Stimulated activated CD4-positive, alpha-beta T cell treated with anti-CD3 and anti-CD28 coated beads, Interleukin-15, amount 100 ng/mL, for 1 hour (primary cell): Measurements from ENCODE around the gene SLC29A2.
A peak's percentile ranks its signal among the peaks of the same experiment; 100 is the strongest.
"Not testable (repeated sequence)": the region's sequence is repeated elsewhere in the genome, so short reads cannot be mapped to it uniquely, and the experiment has no call there.

Source experiments
- DNase-seq, 2 donors: peaks; one replicate each; pipeline ENCODE4 v3.0.0-alpha.2; 2020; ENCODE audit warnings: low read depth in 1 of 2, low spot score in 1 of 2

SLC29A2 gene

DNA sequence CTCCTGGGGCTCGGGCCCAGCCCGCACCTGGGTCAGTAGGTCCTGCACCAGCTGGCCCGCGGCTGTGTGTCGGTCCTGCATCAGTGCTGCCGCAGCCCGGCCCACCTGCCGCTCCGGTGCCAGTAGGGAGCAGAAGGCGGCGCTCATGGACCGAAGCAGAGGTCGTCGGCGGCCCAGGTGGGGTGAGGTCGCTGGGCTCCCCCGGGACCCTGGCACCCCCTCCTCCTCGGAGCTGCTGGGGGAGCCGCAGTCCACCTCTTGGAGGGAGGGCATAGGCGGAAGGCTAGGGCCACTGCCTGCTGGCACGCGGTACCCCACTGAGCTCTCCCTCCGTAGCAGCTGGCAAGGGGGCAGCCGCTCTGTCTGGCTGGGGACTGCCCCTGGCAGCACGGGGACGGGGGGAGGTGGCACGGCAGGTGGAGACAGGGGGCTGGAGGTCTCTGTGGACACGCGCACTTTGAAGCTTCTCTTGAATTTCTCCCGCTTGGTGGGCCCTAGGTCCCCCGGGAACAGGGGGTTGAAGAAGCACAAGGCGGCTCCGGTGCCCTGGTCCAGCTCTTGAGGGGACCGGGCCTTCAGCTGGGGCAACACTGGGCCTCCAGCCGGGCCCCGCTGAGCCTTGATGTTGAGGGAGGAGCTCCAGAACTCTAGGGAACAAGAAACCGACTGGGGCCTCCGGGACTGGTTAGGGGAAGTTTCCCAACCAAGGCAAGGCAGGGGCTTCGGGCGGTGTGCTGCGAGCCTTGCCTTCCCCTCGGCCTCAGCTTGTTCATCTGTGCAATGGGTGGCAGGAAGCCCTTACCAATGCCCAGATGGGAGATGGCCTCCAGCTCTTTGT, 36.7 kb downstream of the SLC29A2 start:
- no peak for DNase-seq

DNA sequence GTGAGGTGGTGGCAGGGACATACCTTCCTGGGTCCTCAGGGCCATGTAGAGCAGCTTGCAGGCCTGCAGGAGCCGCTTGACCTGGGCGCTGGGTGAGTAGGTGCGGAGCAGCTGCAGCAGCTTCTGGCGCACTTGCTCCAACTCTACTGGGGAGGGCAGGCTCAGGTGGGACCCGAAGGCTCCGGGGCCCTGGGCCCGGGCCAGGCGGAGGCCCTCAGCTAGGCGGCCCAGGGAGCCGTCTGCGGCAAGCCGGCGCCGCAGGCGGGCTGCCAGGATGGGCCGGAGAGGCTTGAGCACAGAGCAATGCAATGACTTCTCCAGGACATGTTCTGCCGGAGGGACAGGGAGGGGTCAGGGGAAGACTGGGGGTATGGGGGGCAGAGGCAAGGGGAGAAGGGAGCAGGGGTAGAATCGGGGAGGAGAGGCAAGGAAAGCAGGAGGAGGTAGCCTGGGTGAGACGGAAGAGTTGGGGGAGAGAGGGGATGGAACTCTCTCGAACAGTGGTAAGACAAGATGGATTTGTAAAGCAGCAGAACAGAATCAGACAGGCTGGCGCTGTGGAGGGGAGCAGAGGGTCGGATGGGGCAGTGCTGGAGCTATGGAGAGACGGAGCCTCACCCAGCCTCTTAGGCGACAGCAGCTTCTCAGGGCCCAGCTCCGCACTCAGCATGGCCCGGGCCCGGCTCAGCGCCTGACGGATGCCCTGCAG, 37.5 kb downstream of the SLC29A2 start:
- DNase-seq = no peak

DNA sequence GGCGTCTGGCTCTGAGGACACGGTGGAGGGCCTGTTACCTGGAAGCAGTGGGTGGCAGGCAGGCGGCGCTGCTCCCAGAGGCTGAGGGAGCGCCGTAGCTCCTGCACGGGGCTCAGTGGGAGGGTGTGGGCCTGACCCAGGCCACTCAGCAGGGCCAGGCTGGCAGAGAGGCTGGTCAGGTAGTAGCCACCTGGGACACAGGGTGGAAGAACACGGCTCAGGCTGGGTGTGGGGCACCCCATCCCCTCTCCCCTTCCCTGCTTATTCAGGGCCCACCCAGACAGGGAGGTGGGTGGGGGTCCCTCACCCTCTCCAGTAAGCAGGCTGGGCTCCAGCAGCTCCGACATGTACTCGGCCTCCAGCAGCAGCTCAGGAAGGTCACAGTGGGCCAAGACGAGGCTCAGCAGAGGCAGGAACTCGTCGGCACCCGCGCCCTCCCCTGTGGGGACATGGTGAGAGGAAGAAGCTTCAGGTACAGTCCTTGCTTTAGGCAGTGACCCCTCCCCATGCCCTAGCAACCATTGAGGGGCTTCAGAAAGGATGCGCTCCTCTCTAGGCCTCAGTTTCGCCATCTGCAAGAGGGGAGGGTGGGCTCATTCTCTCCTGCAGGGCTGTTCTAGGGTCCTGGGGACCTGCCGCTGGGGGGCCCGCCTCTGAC, 38.2 kb downstream of the SLC29A2 start:
- no peak for DNase-seq

DNA sequence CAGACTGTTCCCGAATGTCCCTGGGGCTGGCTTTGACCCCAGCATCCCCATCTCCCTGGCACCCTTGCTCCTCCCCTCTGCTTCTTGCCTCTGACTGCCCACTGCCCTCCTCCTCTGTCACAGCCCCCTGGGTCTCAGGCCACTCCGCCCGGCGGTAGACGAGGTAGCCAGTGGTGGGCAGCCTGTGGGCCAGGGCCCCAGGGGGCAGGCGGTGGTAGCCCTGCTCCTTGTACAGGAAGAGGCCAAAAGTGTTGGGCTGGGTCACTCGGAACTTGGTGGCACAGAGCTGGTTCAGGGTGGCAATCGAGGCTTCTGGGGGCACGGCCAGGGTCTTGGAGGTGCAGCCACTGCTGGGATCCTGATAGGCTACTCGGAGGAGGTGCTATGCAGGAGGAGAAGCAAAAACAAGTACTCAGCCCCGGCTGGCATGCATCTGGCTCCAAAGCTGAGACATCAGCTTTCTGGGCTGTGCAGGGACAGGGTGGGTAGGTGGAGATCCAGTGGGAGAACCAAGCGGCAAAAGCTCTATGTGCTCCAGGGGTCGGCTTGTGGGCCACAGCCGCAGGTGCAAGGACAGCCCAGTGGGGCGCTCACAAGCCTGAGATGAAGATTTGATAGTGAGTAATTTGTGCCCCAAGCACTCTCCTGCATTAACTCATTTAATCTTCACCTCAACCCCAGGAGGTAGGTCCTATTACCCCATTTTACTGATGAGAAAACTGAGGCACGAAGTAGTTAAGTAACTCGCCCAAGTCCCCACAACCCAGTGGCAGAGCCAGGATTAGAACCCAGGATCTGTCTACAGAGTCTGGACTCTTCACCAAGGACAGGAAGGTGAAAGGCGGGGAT, 39.0 kb downstream of the SLC29A2 start:
- no peak for DNase-seq

DNA sequence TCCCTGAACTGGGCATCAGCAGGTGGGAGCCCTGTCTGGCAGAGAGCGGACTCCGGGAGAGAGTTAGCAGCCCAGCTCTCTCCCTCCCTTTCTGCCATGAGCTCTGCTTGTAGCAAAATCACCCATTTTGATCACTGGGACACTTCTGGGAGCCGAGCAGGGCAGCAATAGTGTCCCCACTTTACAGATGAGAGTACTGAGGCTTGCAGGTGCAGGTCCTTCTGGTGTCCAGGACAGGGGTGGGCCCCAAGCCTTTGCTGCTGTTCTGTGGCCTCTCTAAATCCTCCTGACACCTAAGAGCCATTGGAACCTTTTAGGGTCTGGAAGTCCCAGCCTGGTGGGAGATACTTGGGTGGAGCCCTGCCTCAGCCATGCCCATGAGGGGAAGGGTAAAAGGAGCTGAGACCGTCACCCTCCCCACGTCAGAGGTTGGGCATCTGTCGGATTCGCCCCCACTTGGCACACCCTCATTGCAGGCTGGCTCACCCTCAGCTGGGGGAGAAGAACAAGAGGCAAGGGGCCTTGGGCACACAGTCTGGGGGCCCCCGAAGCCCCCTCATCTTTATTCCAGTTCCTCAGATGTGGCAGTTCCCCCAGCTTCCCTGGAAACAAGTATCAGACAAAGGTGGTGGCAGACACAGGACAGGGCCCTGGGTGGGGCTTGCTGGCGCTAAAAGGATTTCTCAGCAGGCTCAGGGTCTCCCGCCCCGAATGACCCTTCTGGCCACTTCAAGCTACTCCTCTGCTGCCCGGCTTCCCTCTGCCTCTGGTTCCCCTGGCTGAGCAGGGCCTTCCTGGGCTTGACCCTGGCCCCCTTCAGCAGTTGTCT, 39.8 kb downstream of the SLC29A2 start:
- no peak for DNase-seq

DNA sequence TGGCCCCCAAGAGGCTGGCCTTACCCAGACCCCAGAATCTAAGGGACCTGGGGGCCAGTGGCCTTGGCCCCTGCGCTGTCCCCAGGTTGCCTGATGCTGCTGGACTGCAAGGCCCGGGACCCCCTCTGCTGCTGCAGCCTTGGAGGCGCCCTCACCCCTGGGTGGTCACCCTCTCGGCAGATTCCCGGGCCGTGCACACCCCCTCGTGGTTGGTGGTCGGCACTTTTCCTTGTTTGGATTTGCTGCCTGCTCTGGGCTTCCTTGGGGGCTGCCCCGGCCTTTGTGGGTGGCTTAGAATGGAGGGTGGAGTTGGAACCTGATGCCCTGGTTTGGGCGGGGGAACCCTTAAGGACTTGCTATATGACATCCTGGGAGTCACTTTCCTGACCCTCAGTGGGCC, 40.6 kb downstream of the SLC29A2 start:
- no peak for DNase-seq

DNA sequence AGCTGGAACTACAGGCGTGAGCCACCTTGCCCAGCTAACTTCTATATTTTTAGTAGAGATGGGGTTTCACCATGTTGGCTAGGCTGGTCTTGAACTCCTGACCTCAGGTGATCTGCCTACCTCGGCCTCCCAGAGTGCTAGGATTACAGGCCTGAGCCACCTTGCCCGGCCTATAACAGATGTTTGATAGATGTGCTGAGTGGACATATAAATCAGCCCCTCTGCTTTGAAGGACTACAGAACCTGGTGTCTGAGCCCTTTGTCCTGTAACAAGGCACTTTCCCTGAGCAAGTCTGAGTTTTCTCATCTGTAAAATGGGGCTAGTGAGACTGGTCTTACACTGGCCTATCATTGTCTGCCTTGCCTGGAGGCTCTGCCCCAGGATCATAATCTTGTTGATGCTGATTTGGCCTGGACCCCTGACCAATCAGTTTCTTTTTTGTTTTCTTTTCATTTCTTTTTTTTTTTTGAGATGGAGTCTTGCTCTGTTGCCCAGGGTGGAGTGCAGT, 42.3 kb downstream of the SLC29A2 start:
- no peak for DNase-seq

DNA sequence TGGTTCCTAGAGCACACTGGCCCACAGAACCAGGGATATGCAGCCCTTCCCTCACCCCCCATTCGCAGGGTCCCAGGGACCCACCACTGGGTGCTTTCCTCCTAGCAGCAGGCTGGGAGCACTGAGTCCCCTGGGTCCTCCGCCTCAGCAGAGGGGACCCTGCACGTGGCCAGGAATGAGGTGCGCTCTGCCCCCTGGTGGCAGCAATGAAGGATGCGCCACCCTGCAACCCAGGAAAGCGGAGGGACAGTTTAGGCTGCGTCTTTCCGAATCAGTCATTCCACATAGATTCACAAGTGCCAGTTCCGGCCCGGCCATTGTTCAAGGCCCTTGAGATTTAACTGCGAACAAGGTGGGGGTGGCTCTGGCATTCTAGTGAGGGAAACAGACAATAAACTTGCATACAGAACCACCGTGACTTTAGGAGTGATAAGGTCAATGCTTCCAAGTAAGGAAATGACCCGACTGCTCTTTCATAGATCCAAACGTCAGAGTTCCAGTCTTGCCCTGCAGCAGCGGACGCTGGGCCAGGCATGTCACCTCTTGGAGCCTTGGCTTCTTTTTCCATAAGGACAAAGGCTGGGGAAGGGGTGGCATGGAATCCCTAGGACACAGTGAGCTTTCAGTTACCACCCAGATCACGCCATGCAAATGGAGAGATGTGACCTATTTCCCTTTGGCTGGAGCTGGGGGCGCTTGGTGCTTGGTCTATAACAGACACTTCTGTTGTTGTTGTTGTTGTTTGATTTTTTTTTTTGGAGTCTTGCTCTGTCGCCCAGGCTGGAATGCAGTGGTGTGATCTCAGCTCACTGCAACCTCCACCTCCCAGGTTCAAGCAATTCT, 43.0 kb downstream of the SLC29A2 start:
- DNase-seq = peak; percentile 68 to 76

DNA sequence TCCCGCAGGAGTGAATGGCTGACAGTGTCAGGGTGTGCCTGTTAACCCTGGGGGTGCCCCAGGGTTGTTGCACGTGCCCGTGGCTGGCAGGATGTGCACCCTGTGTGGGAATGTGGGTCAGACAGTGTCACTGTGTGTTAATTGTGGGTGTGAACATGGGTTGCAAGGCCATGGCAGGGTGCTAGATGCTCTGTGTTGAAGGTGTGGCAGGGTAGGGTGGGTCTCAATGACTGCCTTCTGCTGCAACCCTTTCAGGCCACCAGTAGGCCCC, 43.6 kb downstream of the SLC29A2 start:
- DNase-seq = no peak

DNA sequence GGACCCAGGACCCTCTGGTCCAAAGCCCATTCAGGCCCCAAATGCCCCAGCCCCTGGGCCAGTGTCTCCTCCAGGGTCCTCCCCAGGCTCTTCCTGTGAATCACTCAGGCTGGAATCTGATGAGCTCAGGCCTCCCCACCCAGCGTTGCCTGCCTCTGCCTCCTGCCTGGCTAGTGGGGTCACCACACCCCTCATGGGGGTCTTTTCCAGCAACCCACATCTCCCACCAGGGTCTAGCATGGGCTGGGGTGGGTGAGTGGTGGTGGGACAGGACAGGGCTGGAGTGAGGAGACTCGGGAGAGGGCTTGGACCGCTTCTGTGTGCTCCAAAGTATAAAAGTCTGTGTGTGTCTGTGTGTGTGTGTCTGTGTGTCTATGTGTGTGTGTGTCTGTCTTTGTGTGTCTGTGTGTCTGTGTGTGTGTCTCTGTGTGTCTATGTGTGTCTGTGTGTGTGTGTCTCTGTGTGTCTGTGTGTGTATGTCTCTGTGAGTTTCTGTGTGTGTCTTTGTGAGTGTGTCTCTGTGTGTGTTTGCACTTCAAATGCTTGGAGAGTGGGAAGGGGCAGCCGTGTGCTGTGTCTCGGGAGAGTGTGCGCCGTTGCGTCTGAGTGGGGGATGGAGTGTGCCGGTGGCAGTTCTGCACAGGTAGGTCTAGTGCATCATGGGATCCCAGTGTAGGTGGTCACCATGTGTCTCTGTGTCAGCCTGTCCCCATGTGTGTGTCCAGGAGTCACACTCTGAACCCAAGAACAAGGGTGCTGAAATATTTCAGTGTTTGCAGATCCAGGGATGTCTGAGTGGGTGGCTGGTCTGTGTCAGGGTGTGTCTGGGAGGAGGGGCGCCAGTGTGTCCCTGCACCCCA, 44.2 kb downstream of the SLC29A2 start:
- no peak for DNase-seq

DNA sequence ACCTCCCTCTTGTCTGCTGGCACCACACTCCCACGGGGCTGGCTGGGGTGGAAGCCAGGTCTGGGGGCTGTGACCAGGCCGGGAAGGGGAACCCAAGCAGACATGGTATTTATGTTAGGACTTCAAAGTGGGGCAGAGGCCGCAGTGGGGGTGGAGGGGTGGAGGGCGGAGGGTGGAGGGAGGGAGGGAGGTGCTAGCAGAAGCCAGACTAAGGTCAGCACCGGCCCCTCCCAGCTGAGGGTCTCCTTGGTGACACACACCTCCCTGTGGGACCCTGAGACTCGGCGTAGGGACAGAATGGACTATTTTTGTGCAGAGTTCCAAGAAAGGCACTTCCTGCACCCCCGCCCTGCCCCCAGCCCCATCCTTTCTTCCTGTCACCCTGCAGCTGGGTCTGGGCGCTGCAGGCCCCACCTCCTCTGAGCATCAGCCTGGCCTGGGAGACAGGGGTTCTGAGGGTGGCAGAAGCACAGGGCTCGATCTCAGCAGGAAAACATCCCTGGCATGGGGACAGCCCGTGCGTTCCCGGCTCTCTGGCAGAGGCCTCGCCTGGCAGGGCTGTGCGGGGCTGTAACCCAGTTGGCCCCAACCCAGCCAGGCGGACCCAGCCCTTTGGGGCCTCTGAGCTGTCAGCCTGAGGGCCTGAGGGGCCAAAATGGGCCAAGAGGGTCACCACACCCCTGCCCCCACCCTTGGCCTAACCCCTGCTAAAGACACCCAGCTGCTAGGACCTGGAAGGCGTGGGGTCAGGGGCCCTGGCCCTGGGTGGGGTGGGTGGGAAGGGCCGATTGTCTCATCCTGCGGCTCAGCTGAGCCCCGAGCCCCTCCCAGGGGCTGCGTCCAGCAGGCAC, 45.1 kb downstream of the SLC29A2 start:
- DNase-seq = no peak

DNA sequence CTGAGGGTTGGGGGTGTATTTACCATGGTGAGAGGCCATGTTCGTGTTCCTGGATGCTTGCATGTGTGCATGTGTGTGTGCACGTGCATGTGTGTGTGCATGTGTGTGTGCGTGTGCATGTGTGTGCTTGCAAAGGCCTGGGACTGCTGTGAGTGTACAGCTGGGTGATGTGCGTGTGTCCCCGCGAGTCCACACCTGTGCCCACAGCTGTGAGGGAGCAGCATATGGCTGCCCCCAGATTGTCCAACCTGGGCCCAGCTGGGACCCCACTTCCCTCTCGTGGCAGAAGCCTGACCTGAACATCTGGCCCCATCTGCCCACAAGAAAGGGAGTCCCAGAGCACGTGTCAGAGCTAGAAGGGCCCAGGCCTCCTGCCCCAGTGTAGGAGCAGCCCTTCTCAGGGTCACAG, 46.3 kb downstream of the SLC29A2 start:
- DNase-seq = no peak

DNA sequence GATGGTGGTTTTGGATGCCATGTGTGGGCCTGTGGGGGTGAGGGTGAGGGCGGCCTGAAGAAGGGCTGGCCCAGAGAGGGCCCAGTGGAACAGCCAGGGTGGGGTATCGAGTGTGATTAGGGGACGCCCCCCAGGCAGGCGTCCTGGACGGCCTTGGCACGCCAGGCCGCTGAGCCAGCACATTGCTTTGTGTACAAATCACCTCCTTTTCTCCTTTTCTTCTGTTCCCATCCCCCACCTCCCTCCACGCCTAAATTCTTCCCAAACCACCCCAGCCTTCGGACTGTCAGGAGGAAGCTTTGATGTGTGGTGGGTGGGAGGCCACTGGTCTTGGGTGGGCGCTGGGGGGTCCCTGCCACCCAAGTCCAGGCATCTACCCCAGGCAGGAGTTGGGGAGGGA, 46.9 kb downstream of the SLC29A2 start:
- DNase-seq = no peak

DNA sequence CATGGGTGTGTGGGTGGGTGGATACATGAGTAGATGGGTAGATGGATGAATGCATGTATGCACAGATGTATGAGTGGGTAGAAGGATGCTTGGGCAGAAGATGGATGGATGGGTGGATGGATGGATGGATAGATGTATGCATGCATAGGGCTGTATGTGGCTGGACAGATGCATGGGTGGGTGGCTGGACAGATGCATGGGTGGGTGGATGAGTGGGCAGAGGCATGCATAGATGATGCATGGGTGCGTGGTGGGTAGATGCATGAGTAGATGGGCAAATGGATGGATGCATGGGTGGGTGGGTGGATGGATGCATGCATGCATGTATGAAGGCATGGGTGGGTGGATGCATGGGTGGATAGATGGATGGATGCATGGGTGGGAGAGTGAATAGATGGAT, 47.9 kb downstream of the SLC29A2 start:
- no peak for DNase-seq

DNA sequence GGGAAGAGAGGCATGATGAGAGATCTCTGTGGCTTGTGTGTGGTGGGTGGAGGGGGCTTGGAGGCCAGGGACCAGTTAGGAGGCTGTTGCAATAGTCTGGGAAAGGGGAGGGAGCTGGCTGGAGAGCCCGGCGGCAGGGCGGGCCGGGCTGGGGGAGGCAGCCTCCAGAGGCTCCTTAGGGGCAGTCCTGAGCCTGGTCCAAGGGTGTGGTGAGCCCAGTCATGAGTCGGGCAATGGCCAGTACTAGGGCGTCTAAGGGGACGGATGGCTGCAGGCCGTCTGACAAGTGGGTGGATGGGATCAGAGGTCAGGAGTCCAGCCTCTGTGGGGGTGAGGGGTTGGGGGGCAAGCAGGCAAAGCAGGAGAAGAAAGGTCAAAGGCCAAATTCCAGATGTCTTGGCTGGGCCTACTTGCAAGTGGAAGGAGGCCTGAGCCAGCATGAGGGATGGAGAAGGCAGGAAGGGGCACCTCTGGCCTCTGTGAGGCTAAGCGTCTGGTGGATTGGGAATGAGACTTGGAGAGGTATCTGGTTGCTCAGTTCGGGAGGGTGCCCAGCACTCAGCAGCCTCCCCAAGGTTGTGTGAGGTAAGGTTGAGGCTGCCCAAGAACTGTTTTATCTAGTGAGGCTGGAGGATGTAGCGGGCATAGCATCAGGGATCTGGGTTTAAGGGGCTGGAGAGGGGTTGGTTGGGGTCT, 48.7 kb downstream of the SLC29A2 start:
- DNase-seq = no peak

DNA sequence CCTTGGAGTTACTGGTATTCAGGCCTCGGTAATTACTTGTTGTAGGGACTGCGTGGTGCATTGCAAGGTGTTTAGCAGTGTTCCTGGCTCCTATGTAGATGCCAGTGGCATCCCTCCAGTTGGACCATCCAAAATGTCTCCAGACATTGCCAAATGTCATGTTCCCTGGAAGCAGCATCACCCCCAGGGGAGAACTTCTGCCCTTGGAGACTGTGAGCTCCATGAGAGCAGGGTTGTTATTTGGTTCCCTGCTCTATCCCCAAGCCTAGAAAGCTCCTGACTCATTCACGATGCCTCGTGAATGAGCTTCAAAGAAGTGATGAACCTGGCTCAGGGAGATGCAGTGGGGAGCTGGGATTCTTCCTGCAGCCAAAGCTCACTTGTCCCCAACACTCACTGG, 50.0 kb downstream of the SLC29A2 start:
- DNase-seq = no peak

DNA sequence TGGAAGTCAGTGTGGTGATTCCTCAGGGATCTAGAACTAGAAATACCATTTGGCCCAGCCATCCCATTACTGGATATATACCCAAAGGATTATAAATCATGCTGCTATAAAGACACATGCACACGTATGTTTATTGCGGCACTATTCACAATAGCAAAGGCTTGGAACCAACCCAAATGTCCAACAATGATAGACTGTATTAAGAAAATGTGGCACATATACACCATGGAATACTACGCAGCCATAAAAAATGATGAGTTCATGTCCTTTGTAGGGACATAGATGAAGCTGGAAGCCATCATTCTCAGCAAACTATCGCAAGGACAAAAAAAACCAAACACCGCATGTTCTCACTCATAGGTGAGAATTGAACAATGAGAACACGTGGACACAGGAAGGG, 50.8 kb downstream of the SLC29A2 start:
- not testable (repeated sequence) for DNase-seq
